NCI-H446 treated with DMSO at 0.1 percent for 48 hours (cell line): ENCODE measurements around the gene TSPAN5.

Experiments
- DNase-seq: peaks from one replicate; lab custom pipeline; 2025; lab: John Stamatoyannopoulos, UW

Gene TSPAN5

DNA sequence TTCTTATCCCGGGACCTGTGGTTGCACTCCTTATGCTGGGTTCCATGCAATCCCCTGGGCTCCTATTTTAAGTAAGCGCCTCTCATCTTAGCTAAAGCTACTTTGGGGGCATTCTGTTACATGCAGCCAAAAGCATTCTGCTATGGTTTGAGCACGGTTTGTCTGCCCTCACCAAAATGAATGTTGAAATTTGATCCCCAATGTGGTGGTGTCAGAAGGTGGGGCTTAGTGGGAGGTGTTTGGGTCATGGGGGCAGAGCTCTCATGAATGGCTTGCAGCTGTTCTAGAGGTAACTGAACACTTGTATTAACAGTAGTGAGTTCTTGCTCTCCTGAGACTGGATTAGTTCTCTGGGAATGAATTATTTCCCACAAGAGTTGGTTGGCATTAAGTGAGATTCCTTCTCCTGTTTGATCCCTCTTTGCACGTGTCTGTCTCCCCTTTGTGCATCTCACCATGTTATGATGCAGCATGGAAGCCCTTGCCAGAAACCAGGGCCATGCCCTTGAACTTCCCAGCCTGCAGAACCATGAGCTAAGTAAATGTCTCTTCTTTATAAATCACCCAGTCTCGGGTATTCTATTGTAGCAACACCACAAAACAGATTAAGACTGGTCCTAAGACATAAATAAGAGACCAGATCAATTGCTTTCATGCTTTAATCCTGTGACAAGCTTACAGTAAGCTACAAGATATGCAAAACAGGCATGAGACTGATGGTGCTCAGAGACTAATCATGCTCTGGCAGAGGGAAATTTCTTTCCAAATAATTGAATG is 141.8 kb downstream of the TSPAN5 start:
- no peak for DNase-seq

- DNase-seq: no peak
Observed at GRCh38 chr4:98516042-98516440, 142.4 kb downstream of the TSPAN5 start.

GRCh38 chr4:98515470-98515809 is 143.0 kb downstream of the TSPAN5 start:
- DNase-seq: no peak

DNA sequence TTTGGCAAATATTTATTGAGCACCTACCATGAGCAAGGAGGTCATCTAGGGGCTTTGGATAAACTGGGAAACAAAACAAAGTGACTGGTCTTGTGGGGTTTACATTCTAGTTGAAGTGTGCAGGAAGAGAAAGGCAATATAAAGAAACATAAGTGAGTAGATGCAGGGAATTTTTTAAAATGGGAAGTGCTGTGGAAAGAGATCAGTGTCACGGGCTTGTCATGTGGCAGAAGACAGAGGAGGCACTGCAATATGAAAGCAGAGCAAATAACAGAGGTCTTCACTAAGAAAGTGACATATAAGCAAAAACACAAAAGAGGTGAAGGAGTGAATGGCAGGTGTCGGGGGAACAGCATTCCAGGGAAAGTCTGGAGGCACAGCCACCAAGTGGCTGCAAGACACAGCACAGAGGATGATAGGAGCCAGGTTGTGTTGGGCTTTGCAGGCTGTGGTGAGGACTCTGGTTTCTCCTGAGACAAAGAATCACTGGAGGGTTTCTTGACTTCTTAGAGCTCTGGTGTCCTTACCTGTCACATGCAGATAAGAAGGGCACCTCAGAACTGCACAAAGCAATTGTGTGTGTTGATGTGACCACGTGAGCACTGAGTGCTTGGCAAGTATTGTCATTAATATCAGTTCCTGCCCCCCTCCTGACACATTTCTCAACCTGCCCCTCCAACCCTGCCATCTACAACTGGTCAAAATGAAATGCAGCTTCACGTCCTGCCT is 143.5 kb downstream of the TSPAN5 start:
- no peak for DNase-seq

- DNase-seq: no peak
Observed at GRCh38 chr4:98512918-98513317, 145.5 kb downstream of the TSPAN5 start.

DNA sequence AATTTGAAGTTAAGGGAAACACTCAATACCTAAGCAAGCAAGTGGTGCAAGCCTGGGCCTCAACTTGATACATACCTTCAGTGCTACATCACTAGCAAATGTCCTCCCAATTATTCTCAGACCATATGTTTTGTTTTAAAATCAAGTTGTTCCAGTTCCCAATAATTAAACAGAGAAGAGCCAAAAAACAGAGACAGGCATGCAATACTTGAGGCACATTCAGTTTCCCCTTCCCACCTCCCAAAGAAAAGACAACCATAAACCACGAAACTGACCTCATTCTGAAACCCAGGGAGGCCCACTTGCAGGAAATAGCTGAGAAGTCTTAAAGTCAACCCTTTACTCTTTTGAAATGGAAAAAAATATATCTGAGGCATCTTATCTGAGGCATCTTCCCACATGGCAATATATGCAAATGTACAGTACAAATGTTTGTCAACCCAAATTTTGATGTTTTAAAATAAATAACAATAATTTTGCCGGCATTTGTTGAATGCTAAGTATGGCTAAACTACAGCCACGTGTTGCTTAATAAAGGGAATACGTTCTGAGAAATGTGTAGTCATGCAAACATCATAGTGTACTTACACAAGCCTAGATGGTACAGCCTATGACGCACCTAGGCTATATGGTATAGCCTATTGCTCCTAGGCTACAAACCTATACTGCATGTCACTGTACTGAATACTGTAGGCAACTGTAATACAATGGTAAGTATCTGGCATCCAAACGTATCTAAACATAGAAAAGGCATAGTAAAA is 147.5 kb downstream of the TSPAN5 start:
- no peak for DNase-seq

GRCh38 chr4:98510340-98510739 is 148.1 kb downstream of the TSPAN5 start:
- no peak for DNase-seq

DNA sequence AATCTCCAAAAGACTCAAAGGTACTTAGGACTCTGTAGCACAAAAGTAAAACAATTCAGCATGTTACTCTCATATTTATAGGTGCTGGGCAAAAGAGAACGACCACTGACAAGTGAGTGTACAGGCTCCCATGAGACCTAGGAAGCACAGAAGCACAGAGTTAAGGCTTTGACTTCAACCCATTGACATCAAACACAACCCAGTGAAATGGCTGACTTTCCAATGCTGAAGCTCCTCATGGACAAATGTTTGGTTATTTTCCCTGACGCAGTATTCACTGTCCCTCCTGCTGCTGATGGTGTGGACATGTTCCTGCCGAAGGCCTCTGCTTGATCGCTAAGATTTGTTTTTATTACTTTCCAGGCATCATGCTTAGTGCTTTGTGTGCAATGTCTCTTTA is 148.7 kb downstream of the TSPAN5 start:
- DNase-seq: no peak

- DNase-seq: peak; percentile 26
Observed at GRCh38 chr4:98508829-98509598, 149.4 kb downstream of the TSPAN5 start.

DNA sequence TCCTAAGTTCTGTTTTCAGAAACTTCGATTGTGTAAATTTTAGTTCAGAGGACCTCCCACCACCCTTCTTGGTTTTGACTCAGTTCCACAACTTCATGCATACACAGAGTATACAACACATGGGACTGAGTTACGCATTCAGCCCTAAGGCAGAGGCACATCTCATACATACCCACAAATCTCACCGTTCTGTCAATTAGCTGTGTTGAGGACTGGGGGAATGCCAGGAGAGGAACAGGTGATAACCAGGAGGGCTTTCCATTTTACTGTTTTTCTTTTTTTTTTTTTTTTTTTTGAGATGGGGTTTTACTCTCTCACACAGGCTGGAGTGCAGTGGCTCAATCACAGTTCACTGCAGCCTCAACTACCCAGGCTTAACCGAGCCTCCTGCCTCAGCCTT is 150.2 kb downstream of the TSPAN5 start:
- DNase-seq: no peak

GRCh38 chr4:98507299-98507698 is 151.1 kb downstream of the TSPAN5 start:
- no peak for DNase-seq

- no peak for DNase-seq
Observed at GRCh38 chr4:98506462-98507132, 151.8 kb downstream of the TSPAN5 start.

GRCh38 chr4:98505992-98506391 is 152.4 kb downstream of the TSPAN5 start:
- DNase-seq: no peak

DNA sequence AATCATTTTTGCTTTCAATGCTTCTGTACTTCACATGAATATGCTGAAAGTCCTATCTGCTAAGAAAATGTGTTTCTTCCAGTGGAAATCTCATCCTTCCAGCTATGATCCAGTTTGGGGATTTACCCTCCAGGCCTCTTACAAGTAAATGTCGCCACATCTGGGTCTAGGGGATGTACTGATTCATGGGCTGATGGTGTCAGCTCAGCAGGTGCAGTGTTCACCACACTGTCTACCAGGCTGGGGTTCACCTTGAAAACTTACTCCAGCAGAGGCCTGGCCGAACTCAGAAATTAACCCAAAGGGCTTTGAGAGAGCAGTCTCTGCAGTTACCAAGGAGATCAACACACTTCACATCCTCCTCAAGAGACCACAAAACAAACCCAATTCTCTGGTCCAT is 154.3 kb downstream of the TSPAN5 start:
- DNase-seq: no peak

- DNase-seq: no peak
Observed at GRCh38 chr4:98503676-98504075, 154.7 kb downstream of the TSPAN5 start.

DNA sequence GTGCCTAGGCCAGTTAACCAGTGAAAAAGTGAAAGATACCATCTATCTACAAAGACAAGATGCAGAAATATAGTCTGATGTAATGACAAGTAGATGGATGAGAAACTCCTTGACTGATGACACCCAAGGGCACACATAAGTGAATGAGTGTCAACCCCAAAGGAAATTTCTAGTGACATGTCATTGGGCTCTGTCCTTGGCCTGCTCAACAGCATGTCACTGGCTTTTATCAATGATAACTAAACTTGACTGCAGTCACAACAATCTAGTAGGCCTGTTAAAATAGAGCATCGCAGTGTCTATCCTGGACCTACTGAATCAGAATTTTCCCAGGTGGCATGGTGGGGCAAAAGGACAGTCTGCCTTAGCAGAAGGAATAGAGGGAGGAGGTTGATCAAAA is 155.8 kb downstream of the TSPAN5 start:
- no peak for DNase-seq

DNA sequence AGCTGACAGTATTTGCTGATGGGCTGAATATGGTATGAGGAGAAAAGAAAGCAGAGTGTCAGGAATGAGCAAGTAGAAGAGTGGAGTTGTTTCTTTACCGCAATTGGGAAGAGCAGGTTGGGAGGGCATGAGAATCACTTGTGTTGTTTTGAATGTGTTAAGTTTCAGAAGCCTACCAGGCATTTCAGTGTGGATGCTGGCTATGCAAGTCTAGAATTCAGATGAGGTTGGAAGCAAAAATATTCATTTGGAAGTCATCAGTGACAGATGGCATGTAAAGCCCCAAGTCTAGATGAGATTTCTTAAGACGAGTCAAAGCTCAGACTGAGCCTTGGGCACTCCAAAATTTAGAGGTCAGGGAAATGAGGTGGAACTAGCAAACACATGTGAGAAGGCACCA is 156.4 kb downstream of the TSPAN5 start:
- no peak for DNase-seq

DNA sequence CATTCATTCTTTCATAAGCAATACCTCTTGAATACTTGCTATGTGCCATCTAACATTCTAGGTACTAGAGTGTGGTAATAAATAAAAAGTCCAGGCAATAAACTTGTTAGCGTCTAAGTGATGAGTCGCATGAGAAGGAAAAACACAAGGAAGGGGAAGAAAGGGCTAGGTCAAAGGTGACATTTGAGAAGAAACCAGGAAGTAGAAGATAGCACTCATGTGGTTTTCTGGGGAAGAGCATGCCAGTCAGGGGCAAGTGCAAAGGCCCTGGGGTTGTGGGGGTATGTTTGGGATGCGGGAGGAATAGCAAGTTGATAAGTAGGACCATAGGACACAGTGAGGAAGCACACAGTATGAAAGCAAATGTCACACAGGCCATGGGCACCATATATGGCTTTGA is 157.0 kb downstream of the TSPAN5 start:
- no peak for DNase-seq

DNA sequence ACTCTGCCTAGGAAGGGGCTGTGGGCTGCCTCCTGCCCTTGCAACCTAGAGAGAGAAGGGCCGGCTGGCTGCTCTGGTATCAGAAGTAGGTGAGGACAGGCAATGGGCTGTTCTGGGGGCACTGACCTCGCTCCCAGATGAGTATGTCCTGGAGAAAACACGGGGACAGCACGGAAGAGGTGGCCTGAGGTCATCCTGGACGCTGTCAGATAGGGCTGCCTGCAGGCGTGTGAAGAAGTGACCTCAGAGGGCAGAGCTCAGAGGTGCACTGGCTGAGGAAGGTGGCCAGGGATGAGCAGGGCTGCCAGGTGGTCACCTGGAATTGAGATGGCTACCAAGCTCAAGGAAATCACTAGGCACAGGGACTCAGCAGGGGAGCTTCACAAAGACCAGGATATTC is 159.6 kb downstream of the TSPAN5 start:
- DNase-seq: no peak

- DNase-seq: no peak
Observed at GRCh38 chr4:98496152-98496845, 162.1 kb downstream of the TSPAN5 start.

DNA sequence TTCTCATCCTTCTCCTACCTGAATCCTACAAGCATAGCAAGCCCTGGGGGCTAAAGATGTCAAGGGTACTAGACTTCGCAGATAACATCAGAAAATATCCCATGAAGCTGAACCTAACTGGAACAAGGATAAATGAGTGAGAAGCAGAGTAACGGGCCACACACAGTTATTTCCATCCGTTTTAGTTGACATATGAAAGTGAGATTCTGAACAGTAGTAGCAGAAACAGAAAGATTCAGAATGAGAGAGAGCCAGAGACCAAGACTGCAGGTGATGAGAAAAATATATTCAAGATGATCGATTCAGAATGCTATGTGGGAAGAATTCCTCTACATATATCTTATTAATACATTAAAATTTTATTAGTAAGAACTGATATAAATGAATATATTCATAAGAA is 165.1 kb downstream of the TSPAN5 start:
- no peak for DNase-seq
